HG02970 (cell line): ENCODE measurements around the gene ALPP.
"Not testable (repeated sequence)": the region's sequence is repeated elsewhere in the genome, so short reads cannot be mapped to it uniquely, and the experiment has no call there.

Experiments used
- ATAC-seq: cut with Tn5 transposase; IDR thresholded peaks from one replicate; pipeline ENCODE4 v1.9.1; 2021; ENCODE audit warnings: mild to moderate bottlenecking, moderate library complexity, moderate number of reproducible peaks; ENCODE audit not compliant: unreplicated experiment, low FRiP score

Gene ALPP

GRCh38 chr2:232363064-232363783 is 15.3 kb upstream of the ALPP start:
- ATAC-seq, result not testable (repeated sequence)

- no peak for ATAC-seq
Measured at GRCh38 chr2:232363784-232364615, 14.6 kb upstream of the ALPP start.

GRCh38 chr2:232364806-232365594 is 13.6 kb upstream of the ALPP start:
- not testable (repeated sequence) for ATAC-seq

GRCh38 chr2:232365621-232366321 is 12.8 kb upstream of the ALPP start:
- ATAC-seq, result no peak

DNA sequence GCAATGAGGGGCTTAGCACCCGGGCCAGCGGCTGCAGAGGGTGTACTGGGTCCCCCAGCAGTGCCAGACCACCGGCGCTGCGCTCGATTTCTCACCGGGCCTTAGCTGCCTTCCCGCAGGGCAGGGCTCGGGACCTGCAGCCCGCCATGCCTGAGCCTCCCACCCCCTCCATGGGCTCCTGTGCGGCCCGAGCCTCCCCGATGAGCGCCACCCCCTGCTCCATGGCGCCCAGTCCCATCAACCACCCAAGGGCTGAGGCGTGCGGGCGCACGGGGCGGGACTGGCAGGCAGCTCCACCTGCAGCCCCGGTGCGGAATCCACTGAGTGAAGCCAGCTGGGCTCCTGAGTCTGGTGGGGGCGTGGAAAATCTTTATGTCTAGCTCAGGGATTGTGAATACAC is 12.1 kb upstream of the ALPP start:
- not testable (repeated sequence) for ATAC-seq

DNA sequence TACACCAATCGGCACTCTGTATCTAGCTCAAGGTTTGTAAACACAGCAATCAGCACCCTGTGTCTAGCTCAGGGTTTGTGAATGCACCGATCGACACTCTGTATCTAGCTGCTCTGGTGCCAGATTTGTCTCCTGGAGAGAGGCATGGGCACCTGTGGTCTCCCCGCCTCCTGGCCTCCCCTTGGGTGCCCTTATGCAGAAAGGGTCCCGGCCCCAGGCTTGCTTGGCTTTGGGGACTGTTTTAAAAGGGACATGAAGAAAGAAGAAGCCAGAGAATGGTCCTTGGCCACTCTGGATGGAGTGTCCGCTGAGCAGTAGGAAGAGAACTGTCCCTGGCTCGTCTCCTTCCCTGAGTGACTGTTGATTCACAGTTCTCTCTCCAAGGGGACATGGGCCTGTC is 11.5 kb upstream of the ALPP start:
- no peak for ATAC-seq

GRCh38 chr2:232367591-232368233 is 10.8 kb upstream of the ALPP start:
- ATAC-seq, result no peak

DNA sequence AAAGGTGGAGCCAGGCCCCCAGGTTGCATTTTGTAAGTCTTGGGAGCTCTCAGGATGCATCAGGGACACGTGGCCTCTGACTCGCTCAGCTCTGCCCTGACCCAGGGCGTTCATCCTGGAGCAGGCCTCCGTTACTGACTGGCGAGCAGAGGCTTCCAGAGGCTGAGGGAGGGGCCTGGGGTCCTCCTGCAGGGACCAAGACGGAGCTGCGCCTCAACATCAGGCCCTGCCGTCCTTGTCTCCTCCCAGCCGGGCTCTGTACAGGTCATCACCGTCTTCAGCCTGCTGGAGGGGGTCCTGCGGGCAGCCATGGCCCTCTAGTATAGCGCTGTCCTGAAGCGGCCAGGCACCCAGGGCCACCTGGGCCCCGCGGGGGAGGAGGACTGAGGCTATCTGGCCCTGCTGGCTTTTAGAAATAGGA is 10.2 kb upstream of the ALPP start:
- ATAC-seq, result no peak

GRCh38 chr2:232369126-232369951 is 9.2 kb upstream of the ALPP start:
- ATAC-seq, result no peak

DNA sequence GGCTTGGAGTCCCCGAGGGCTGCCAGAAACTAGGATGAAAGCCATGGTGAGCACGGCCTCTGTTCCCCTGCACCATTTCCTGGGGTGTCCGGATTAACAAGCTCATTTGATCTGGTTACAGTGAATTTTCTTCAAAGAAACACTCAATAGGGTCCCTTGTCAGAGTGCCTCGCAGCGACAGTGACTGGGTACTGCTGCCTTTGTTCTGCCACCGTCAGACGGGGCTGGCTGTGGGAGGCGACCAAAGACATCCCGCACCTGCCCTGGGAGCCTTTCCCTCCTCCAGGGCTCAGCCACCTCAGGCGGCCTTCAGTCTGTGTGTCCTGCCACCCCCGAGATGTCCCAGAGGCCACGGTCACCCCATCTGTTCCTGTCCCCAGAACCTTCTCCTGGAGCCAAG is 8.5 kb upstream of the ALPP start:
- not testable (repeated sequence) for ATAC-seq

DNA sequence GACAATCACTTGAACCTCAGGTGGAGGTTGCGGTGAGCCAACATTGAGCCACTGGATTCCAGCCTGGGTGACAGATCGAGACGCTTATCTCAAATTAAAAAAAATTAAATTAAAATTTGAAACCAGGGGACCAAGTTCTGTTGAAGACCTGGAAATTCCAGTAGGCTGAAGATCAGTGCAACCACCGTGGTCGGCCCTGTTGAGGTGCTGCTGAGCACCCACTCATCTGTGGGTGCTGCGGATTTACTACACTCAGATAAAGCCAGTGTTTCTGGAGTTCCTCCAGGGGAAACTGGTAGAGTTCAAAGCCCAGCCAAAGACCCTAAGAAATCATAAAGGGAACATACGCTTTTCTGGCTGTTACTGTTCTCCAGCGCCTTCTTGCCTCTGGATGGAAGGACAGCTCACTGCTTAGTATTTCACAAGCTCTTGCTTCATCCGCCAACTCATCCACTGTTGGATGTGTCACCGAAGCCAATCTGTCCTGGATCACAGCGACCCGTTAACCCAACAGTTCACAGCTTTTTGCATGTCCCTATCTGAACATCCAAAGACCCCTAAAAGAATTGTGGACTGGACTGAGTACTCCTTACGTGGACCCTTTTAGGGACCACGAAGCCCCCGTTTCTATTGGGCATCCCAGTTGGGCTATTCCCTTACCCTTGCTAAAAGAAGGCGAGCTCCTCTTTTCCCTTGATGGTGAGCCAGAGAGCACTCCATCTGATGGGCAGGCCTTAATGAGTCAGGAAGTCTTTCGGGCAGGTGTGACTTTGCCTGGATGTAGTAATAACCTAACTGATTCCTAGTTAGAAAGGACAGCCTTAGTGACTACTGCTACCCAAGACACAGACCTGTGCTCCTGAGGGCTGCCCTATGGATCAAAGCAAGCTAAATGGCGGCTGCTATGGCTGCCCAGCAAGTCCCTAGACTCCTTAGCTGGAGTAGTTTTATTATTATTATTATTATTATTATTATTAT is 6.0 kb upstream of the ALPP start:
- no peak for ATAC-seq

- no peak for ATAC-seq
Measured at GRCh38 chr2:232374356-232374755, 4.2 kb upstream of the ALPP start.

GRCh38 chr2:232375164-232375563 is 3.4 kb upstream of the ALPP start:
- no peak for ATAC-seq

- no peak for ATAC-seq
Measured at GRCh38 chr2:232376260-232376659, 2.3 kb upstream of the ALPP start.

DNA sequence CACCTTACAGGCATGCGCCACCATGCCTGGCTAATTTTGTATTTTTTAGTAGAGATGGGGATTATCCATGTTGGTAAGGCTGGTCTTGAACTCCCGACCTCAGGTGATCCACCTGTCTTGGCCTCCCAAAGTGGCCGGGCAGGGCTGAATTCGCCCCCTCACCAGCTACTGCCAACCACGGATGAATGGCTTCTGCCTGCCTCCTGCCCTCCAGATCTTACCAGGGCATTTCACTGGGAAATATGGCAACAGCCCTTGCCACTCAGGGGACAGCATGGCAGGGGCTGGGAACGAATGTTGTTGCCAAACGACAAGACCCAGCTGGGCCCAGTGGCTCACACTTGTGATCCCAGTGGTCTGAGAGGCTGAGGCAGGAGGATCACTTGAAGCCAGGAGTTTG is 1.8 kb upstream of the ALPP start:
- ATAC-seq, result no peak

DNA sequence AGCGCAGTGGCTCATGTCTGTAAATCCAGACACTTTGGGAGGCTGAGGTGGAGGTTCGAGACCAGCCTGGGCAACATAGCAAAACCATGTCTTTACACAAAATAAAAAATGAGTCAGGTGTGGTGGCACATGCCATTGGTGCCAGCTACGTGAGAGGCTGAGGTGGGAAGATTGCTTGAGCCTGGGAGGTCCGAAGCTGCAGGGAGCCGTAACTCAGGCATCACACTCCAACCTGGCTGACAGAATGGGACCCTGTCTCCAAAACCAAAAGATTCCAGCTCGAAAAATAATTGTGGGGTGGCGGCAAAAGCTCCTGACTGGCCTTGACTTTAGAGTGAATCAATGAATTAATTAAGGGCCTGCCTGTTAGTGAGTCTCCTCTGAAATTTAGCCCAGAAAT is 1.2 kb upstream of the ALPP start:
- no peak for ATAC-seq

DNA sequence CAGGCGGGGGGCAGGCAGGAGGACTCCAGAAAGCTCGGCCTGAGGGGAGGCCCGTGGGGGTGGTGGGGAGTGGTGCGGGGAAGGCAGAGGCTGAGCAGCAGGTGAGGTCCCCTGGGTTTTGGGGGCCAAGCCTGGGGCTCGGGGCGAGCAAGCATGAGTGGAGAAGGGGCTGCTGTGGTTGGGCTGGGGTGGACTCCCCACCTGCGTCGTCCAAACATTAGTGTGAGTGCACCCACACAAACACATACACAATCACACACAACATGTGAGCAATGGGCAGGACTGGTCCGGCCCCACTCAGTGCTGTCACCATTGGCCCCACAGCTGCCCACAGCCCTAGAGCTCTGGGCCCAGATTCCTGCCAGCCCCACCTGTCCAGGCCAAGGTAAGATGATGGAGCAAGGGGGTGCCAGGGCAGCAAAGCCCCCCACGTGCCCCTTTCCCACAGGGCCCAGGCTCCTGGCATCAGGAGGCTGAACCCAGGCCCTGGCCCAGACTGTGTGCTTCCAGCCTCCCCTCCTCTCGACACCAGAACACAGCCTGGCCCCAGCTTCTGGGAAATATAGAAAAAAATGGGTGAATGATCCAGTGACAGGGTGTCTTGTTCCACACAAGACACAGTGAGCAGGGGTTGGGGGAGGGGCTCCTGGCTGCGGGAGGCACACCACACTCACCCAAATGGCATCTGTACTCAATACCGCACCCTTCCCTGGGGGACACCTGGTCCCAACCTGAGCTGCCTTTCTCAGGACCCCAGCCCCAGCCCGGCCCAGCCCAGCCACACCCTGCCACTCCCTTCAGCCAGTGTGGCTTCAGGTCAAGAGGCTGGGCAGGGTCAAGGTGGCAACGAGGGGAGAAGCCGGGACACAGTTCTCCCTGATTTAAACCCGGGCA is 463 bp upstream of the ALPP start:
- no peak for ATAC-seq
